ENCODE results near the gene OSBP2. TPM values are rescaled to one million over a fixed set of nuclear protein-coding genes. Genes with fewer than 3 reads are reported as not detected.

OSBP2 gene
- total RNA-seq, 1 experiment from 2014 or later: 2.7 TPM

DNA sequence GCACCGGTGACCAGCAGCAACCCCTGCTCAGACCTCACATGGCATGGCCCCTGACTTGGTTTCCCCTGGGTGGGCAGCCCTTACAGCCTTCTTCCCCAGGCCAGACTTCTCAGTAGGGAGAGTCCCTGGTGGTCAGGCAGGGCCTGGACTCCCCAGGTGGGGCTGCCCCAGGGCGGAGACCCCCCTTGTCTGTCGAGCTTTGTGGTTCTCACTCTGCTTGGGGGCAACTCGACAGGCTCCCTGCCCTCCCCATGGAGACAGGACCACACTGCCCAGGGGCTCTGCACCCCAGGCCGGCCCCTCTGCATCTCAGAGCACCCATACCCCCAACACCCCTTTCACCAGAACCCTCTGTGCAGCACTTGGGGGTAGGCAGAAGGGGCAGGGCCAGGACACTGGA is 186.2 kb downstream of the OSBP2 start:
- no peak for DNase-seq (ENCODE audit: low read depth)

- no peak for DNase-seq (ENCODE audit: low read depth)
These were observed 186.9 kb downstream of the OSBP2 start for GRCh38 chr22:30881361-30882183.

DNA sequence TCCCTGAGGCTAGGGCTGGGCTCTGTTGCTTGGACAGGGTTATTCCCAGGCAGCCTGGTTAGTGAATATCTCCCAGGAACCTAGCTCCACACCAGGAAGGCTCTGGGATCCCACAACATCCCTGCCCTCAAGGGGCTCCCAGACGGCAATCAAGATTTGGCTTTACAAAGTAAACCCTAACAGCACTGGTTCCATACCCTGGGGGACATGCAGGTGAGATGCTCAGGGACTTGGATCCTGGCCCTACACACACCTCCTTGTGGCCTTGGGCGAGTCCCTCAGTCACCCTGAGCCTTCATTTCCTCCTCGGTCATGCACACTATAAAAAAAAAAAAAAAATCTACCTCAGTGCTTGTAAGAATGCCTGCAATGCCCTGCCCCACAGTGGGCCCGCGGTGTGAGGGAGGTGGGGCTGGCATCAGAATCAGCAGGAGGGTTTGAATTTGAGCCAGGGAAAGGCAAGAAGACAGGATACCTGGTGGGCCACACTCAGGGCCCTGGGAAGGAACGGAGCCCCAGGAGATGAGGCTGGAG is 187.6 kb downstream of the OSBP2 start:
- DNase-seq (ENCODE audit: low read depth): no peak

GRCh38 chr22:30882974-30883533 is 188.4 kb downstream of the OSBP2 start:
- no peak for DNase-seq (ENCODE audit: low read depth)

- DNase-seq (ENCODE audit: low read depth): no peak
These were observed 189.0 kb downstream of the OSBP2 start for GRCh38 chr22:30883586-30884145.

GRCh38 chr22:30884211-30885000 is 189.7 kb downstream of the OSBP2 start:
- DNase-seq (ENCODE audit: low read depth): no peak

DNA sequence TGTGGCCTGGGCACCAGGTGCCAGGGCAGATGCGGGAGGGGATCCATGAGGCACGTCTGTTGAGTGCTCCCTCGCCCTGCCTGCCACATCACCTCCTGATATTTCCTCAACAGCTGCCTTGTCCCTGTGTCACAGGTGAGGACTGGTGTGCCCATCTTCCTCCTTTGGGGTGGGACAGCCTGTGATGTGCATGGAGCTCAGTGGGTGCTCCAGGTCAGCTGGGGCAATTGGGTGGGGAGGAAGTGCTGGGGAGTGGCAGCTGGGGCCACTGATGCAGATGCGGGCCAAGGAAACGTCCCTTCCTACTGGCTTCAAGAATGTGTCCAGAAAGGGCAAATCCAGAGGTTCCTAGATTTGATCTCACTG is 190.3 kb downstream of the OSBP2 start:
- no peak for DNase-seq (ENCODE audit: low read depth)

- DNase-seq (ENCODE audit: low read depth): no peak
These were observed 190.9 kb downstream of the OSBP2 start for GRCh38 chr22:30885591-30885990.

GRCh38 chr22:30887453-30887852 is 192.8 kb downstream of the OSBP2 start:
- DNase-seq (ENCODE audit: low read depth): no peak

- no peak for DNase-seq (ENCODE audit: low read depth)
These were observed 193.2 kb downstream of the OSBP2 start for GRCh38 chr22:30887861-30888260.

DNA sequence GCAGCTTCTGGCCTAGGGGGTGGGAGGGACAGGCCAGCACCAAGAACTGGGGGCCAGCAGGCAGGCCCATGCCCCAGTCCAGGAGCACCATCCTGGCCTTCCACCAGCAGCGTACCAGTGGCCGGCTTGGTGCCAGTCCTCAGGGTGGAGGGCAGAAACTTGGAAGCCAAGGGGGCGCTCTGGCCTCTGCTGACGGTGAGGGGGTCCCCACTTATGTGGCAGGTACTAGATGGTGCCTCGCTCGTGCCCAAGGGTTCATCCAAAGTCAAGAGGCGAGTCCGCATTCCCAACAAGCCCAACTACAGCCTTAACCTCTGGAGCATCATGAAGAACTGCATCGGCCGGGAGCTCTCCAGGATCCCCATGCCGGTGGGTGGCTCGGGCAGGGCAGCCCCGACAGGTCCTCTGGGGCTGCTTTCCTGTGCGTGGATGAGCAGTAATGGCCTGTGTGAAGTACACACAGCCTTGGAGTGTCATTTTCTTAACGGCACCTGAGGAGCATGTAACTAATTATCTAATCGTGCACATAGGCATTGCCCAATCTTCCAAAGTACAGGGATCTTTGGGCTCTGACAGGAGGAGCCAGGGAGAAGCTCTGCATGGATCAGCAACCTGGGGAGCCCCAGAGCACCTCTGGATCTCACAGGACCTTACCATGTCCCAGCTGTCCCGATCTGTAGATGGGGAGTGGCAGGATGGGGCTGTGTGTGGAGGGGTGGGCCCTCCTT is 194.8 kb downstream of the OSBP2 start:
- no peak for DNase-seq (ENCODE audit: low read depth)

- DNase-seq (ENCODE audit: low read depth): no peak
These were observed 195.4 kb downstream of the OSBP2 start for GRCh38 chr22:30889996-30890480.

DNA sequence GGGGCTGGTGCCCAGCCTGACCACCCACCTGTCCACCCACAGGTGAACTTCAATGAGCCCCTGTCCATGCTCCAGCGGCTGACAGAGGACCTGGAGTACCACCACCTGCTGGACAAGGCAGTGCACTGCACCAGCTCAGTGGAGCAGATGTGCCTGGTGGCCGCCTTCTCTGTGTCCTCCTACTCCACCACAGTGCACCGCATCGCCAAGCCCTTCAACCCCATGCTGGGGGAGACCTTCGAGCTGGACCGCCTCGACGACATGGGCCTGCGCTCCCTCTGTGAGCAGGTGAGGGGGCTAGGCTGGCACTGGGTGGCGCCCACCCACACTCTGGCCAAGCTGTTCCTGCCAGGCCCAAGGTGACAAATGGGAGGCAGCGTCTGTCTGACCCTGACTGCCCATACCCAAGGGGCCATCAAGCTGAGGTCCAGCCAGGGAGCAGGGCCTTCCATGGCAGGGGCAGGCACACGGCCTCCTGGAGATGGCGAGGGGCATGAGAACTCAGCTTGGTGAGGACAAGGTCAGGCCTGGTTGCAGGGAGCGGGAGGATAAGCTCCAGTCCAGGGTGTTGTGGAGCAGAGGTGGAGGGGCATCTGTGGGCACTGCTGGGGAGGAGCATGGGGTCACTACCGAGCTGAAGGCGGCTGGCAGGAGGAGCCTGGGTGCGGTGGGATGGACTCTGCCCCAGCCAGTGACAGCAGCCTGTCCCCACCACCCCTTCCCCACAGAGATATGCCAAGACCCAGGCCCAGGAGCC is 196.2 kb downstream of the OSBP2 start:
- peak; percentile 3 for DNase-seq (ENCODE audit: low read depth)

- DNase-seq (ENCODE audit: low read depth): no peak
These were observed 196.7 kb downstream of the OSBP2 start for GRCh38 chr22:30891443-30891755.

DNA sequence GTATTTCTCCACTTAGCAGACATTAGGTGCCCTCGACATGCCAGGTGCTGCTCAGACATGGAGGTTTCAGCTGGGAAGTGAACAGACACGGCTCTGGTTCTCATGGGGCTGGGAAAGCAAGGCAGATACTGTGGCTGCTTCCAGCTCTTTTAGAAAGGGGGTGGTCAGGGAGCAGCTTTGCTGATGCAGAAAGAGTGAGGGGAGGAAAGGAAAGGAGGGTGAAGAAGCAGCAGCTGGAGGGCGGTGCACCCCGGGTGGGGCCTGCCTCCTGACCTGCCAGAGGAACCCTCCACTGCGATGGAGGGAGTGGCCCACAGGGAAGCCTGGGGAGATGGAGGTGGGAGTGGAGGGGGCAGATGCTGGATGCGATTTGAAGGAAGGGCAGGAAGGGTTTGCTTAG is 197.1 kb downstream of the OSBP2 start:
- no peak for DNase-seq (ENCODE audit: low read depth)

GRCh38 chr22:30892286-30892685 is 197.6 kb downstream of the OSBP2 start:
- no peak for DNase-seq (ENCODE audit: low read depth)

DNA sequence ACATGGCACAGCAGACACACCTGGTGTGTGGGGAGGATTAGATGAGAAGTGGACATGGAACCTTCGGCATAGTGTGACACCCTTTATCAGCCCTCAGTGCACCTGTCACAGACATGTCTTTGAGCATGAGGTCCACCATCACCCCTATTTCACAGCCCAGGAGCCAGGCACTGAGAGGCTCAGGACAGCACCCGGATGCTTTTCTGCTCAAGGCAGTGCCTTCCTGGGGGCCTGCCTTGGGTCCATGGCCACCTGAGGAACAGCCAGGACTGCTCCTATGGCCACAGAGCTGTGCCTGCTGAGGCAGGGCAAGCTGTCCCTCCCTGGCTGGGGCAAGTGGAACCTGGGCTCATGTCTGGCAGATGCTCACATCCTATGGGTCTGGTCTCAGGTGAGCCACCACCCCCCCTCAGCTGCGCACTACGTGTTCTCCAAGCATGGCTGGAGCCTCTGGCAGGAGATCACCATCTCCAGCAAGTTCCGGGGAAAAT is 198.1 kb downstream of the OSBP2 start:
- DNase-seq (ENCODE audit: low read depth): no peak

DNA sequence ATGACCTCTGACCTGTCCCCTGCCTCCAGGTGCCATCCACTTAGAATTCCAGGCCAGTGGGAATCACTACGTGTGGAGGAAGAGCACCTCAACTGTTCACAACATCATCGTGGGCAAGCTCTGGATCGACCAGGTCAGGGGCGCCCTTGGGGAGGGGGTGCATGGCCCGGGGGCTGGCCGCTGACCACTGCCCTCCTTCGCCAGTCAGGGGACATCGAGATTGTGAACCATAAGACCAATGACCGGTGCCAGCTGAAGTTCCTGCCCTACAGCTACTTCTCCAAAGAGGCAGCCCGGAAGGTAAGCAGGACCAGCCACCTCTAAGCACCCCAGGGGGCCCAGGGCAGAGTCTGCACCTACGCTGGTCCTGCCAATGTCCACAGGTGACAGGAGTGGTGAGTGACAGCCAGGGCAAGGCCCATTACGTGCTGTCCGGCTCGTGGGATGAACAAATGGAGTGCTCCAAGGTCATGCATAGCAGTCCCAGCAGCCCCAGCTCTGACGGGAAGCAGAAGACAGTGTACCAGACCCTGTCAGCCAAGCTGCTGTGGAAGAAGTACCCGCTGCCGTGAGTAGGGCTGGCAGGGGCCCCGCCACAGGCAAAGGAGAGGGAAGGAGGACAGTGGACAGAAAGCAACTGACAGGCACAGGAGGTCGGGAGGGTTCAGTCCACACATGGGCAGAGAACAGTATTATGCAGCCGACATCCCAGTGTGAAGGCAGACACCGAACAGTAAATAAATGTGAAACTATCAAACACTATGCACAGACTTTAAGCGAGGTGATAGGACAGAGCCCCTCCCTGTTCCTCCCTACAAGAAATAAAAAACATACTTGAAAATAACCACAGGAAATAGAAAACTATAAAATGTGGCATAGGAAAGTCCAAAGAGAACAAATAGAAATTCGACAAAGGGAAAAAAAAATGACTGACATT is 199.0 kb downstream of the OSBP2 start:
- no peak for DNase-seq (ENCODE audit: low read depth)

DNA sequence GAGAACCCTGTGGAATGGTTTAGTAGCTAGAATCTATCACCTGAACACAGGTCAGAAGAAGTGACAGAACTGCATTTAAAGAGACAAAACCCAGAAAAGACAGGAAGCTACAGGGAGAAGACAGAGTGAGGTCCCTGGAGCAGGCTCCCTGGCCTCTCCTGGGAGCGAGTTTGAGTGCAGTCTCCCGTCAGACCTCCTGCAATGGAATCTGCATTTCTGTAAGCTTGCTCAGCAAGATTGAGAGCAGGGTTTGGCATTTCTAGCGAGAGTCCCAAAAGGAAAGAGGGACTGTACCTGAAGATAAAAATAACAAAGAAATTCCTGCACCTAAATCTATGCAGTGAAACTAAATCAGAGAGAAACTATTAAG is 199.7 kb downstream of the OSBP2 start:
- no peak for DNase-seq (ENCODE audit: low read depth)
